Osteocyte (in vitro differentiated cells): ENCODE measurements around the gene JHY. TPM values are rescaled to one million over a fixed set of nuclear protein-coding genes. Genes with fewer than 3 reads are reported as not detected.

ENCODE experiments used
- DNase-seq: peaks from one replicate; pipeline ENCODE4 v3.0.0; 2021; ENCODE audit warnings: mixed read lengths; ENCODE audit not compliant: unreplicated experiment; ENCODE audit errors: extremely low spot score
- H3K27ac Mint-ChIP-seq: one replicate; pipeline ENCODE4 v1.8.0; 2021; ENCODE audit warnings: mild to moderate bottlenecking, mixed read lengths; ENCODE audit not compliant: unreplicated experiment
- H3K27me3 Mint-ChIP-seq: one replicate; pipeline ENCODE4 v1.8.0; 2021; ENCODE audit warnings: mixed read lengths; ENCODE audit not compliant: unreplicated experiment
- H3K36me3 Mint-ChIP-seq: one replicate; pipeline ENCODE4 v1.8.0; 2021; ENCODE audit warnings: mixed read lengths; ENCODE audit not compliant: unreplicated experiment
- H3K4me1 Mint-ChIP-seq: one replicate; pipeline ENCODE4 v1.8.0; 2021; ENCODE audit warnings: mixed read lengths; ENCODE audit not compliant: unreplicated experiment
- H3K4me3 Mint-ChIP-seq: one replicate; pipeline ENCODE4 v1.8.0; 2021; ENCODE audit warnings: mild to moderate bottlenecking, moderate library complexity, mixed read lengths; ENCODE audit not compliant: unreplicated experiment
- H3K9me3 Mint-ChIP-seq: one replicate; pipeline ENCODE4 v1.8.0; 2021; ENCODE audit warnings: mixed read lengths; ENCODE audit not compliant: unreplicated experiment
- total RNA-seq: library from RNA; stranded (reverse); gene quantifications from 2 replicates; pipeline ENCODE4 v1.2.1, GENCODE V29; 2021
- TF ChIP-seq, protein P1 (sequence below): fragments of 200-600 bp; sonication (generic); IDR thresholded peaks from 2 replicates; pipeline ENCODE4 v1.5.0; 2021; ENCODE audit warnings: antibody characterized with exemption, mild to moderate bottlenecking, moderate library complexity

Gene JHY
- total RNA-seq, 1 donor from 2014 or later = 8.6 TPM

- Mint-ChIP-seq H3K27me3 (peaks cover 7% of the 10 kb centered on the region), H3K36me3 (no peaks in the 10 kb centered on the region), H3K9me3 (no peaks in the 10 kb centered on the region), H3K27ac (no peak overlapping the region), H3K4me3 (no peak overlapping the region), H3K4me1 (peaks cover 2% of the 10 kb centered on the region)
- TF ChIP-seq, protein P1, sequence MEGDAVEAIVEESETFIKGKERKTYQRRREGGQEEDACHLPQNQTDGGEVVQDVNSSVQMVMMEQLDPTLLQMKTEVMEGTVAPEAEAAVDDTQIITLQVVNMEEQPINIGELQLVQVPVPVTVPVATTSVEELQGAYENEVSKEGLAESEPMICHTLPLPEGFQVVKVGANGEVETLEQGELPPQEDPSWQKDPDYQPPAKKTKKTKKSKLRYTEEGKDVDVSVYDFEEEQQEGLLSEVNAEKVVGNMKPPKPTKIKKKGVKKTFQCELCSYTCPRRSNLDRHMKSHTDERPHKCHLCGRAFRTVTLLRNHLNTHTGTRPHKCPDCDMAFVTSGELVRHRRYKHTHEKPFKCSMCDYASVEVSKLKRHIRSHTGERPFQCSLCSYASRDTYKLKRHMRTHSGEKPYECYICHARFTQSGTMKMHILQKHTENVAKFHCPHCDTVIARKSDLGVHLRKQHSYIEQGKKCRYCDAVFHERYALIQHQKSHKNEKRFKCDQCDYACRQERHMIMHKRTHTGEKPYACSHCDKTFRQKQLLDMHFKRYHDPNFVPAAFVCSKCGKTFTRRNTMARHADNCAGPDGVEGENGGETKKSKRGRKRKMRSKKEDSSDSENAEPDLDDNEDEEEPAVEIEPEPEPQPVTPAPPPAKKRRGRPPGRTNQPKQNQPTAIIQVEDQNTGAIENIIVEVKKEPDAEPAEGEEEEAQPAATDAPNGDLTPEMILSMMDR = no peak
- DNase-seq = no peak
Observed at GRCh38 chr11:122871302-122871701, 11.3 kb upstream of the JHY start.

DNA sequence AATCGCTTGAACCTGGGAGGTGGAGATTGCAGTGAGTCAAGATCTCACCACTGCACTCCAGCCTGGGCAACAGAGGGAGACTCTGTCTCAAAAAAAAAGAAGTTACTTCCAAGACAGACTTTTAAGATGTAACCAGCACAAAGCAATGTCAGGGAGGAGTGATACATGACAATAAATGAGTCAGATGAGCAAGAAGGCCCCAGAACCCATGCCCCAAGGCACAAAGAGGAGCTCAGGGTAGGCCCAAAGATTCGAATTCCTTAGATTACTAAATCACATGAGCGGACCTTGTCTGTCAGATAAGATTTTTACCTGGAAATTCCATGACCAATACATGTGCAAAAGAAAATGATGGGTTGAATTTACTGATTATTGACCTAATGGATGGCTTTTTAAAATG lies 10.5 kb upstream of the JHY start:
- TF ChIP-seq, protein P1 = no peak
- DNase-seq = no peak
- no peaks in the 10 kb centered on the region for H3K36me3 Mint-ChIP-seq
- H3K4me3 Mint-ChIP-seq = no peak overlapping the region
- peaks cover 2% of the 10 kb centered on the region for H3K4me1 Mint-ChIP-seq
- no peaks in the 10 kb centered on the region for H3K9me3 Mint-ChIP-seq
- no peak overlapping the region for H3K27ac Mint-ChIP-seq
- H3K27me3 Mint-ChIP-seq = peaks cover 7% of the 10 kb centered on the region

- Mint-ChIP-seq H3K36me3 (no peaks in the 10 kb centered on the region), H3K9me3 (no peaks in the 10 kb centered on the region), H3K27ac (no peak overlapping the region), H3K27me3 (peaks cover 7% of the 10 kb centered on the region), H3K4me1 (peaks cover 2% of the 10 kb centered on the region), H3K4me3 (no peak overlapping the region)
- DNase-seq = no peak
- TF ChIP-seq, protein P1 = no peak
Observed at GRCh38 chr11:122874991-122875390, 7.6 kb upstream of the JHY start.

DNA sequence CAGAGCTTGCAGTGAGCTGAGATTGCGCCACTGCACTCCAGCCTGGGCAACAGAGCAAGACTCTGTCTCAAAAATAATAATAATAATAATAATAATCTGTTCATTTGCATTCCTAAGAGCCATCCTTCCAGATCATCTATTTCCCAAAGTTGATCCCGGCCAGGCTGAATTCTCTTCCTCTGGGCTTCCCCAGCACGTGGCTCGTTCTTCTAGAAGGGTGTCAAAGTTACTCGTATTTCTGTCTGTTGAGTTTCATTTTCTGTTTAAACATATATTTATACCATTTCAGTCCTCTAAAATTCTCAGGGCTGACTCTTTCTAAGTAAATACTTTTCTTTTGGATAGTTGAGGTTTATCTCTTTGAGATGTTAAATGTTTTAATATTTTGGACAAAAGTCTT lies 4.8 kb upstream of the JHY start:
- Mint-ChIP-seq H3K4me1 (peaks cover 5% of the 10 kb centered on the region), H3K27ac (no peak overlapping the region)

GRCh38 chr11:122879785-122880184 lies 2.8 kb upstream of the JHY start:
- no peak for DNase-seq
- H3K36me3 Mint-ChIP-seq = no peaks in the 10 kb centered on the region
- no peak overlapping the region for H3K4me3 Mint-ChIP-seq
- peaks cover 7% of the 10 kb centered on the region for H3K27me3 Mint-ChIP-seq
- peaks cover 19% of the 10 kb centered on the region for H3K4me1 Mint-ChIP-seq
- H3K9me3 Mint-ChIP-seq = no peaks in the 10 kb centered on the region
- H3K27ac Mint-ChIP-seq = no peak overlapping the region
- TF ChIP-seq, protein P1 = no peak

More for the DNA sequence above, 4.8 kb upstream of the JHY start:
- no peak for DNase-seq
- no peaks in the 10 kb centered on the region for H3K36me3 Mint-ChIP-seq
- no peaks in the 10 kb centered on the region for H3K9me3 Mint-ChIP-seq
- TF ChIP-seq, protein P1 = no peak
- peaks cover 7% of the 10 kb centered on the region for H3K27me3 Mint-ChIP-seq
- H3K4me3 Mint-ChIP-seq = no peak overlapping the region
